AG09319 (cell line): ENCODE data around the gene SLC4A7.
A peak's percentile ranks its signal among the peaks of the same experiment; 100 is the strongest.
"Not testable (repeated sequence)": the region's sequence is repeated elsewhere in the genome, so short reads cannot be mapped to it uniquely, and the experiment has no call there.

ENCODE experiments used
- DNase-seq: peaks from one replicate; pipeline ENCODE4 v3.0.0-alpha.2; 2010; ENCODE audit warnings: low read depth; ENCODE audit errors: extremely low read depth
- TF ChIP-seq, protein P1 (sequence below): IDR thresholded peaks from 2 replicates; pipeline ENCODE4 v1.5.1; 2011; ENCODE audit warnings: low read depth, mild to moderate bottlenecking, inconsistent platforms, low read length, moderate library complexity

The SLC4A7 gene

DNA sequence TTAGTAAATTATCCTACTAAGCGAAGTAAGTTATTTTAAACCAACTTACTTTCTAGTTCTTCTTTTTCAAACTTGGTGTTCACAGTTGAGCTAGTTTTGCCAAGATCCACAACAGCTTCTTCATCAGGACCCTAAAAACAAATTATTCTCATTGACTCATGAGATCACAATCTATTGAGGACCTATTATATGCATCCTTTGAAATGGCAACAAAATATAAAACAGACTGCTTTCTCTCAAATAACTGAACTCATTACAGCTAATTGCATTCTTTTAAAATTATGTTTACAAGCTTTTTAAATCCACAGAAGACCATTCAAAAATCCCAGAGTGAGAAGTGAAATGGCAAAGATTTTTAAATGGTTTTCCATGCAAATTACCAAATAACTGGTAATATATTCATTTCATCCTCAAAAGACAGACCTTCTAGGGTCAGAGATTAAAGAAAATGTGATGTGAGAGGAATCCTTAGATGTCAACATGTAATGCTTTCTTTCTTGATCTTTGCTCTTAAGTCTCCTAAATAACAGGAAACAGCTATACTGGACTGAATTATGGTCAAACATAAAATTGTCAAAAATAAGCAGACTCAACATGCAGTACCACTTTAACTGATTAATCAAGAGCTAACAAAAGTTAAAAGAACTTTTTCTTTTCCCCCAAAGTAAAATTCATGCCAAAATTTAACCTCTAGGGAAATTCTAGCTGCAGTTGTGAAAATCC lies 31.7 kb downstream of the SLC4A7 start:
- no peak for DNase-seq
- TF ChIP-seq, protein P1, sequence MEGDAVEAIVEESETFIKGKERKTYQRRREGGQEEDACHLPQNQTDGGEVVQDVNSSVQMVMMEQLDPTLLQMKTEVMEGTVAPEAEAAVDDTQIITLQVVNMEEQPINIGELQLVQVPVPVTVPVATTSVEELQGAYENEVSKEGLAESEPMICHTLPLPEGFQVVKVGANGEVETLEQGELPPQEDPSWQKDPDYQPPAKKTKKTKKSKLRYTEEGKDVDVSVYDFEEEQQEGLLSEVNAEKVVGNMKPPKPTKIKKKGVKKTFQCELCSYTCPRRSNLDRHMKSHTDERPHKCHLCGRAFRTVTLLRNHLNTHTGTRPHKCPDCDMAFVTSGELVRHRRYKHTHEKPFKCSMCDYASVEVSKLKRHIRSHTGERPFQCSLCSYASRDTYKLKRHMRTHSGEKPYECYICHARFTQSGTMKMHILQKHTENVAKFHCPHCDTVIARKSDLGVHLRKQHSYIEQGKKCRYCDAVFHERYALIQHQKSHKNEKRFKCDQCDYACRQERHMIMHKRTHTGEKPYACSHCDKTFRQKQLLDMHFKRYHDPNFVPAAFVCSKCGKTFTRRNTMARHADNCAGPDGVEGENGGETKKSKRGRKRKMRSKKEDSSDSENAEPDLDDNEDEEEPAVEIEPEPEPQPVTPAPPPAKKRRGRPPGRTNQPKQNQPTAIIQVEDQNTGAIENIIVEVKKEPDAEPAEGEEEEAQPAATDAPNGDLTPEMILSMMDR: no peak

DNA sequence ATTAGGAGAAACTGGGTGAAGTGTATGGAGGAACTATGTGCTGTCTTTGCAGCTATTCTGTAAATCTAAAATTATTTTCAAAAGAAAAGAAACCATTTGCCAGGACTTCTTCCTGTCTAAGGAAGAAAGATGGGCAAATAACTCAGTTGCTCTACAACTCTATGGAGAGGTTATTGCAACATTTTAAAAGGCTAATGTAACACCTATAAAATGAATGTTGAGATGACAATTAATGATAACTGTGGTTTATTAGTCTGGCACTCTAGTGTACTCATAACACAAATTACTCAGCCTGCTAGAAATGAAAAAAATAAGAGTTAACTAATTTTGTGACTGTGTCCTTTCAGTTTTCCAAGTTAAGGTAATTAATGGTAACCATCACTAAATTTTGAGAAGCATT lies 32.3 kb downstream of the SLC4A7 start:
- no peak for DNase-seq
- TF ChIP-seq, protein P1: no peak

DNA sequence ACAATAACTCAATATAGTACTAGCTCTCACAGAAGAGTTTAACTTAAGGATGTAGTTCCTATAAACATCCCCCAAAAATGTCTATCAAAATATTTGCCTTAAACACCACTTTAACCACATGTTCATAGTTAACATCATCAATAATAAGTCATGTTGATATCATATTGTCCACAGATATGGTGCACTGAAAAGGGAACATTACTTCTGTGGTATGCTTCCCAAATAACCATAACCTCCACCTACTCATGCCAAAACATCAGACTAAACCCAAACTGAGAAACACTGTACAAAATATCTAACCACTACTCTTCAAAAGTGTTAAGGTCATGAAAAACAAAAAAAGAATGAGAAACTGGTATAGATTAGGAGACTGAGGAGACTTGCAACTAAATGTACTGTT lies 32.9 kb downstream of the SLC4A7 start:
- no peak for DNase-seq
- TF ChIP-seq, protein P1: no peak

DNA sequence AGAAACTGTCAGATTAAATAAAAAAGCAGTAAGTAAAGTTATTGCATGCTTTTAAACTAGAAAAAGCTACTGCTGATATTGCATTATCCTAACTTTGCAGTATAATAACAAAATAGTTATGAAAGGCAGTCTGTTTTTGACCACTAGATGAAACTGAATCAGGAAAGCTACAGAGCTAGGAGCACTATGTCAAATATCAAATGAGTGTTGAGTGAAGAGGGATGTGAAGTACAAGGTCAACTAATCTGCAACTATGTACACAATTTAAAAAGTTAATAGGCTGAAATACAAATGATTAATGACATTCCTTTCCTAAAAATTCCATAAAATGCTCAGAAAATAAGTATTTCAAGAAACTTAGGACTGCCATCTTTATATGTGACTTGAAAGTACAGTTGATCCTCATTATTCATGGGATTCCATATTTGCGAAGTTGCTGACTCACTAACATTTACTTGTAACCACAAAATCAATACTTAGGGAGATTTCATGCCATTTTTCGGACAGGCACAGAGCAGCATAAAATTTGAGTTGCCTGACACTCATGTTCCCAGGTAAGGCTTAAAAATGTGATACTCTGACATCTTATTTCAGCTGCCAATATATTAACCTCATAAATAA lies 34.5 kb downstream of the SLC4A7 start:
- no peak for DNase-seq
- TF ChIP-seq, protein P1: no peak

DNA sequence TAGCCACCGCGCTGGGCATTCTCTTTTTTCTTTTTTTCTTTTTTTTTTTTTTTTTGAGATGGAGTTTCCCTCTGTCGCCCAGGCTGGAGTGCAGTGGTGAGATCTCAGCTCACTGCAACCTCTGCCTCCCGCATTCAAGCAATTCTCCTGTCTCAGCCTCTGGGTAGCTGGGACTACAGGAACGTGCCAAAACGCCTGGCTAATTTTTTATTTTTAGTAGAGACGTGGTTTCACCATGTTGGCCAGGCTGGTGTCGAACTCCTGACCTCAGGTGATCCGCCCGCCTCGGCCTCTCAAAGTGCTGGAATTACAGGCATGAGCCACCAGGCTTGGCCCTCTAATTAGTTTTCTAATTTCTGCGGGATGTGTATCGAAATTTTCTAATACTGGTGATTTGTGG lies 41.2 kb downstream of the SLC4A7 start:
- DNase-seq: not testable (repeated sequence)

DNA sequence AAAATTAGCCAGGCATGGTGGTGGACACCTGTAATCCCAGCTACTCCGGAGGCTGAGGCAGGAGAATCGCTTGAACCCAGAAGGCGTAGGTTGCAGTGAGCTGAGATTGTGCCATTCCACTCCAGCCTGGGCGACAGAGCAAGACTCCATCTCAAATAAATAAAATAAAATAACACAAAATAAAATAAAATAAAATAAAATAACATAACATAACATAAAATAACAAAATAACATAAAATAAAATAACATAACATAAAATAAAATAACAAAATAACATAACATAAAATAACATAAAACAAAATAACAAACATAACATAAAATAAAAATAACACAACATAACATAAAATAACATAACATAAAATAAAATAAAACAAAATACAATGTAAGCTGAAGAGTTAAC lies 45.8 kb downstream of the SLC4A7 start:
- not testable (repeated sequence) for DNase-seq

DNA sequence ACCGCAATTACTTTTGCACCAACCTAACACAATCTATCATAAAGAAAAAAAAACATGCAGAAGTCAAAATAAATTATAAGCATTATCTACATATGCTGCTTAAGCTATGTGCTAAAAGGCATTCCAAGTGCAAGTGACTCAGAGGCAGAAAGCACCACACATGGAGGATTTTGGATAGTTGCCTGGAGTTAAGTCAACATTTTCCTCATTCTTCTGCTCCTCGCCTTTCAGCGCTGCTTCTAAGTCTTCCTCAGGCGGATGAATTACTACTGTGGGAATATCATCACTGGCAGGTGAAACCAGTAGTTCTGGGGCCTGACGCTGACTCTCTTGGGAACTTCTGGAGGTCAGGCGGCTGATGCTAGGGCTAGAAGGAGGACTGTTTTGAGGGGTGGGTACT lies 53.1 kb downstream of the SLC4A7 start:
- TF ChIP-seq, protein P1: no peak
- peak; percentile 86 for DNase-seq

DNA sequence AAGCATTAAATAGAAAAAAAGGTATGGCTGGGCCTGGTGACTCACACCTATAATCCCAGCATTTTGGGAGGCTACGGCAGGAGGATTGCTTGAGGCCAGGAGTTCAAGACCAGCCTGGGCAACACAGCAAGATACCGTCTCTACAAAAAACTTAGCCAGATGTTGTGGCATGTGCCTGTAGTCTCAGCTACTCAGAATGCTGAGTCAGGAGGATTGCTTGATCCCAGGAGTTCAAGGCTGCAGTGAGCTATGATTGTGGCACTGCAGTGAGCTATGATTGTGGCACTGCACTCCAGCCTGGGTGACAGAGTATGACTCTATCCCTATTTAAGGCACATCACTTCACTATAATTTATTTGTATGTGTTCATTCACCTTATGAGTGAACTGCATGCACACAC lies 54.3 kb downstream of the SLC4A7 start:
- no peak for DNase-seq
- TF ChIP-seq, protein P1: no peak
